K562 (cell line): ENCODE measurements around the gene XYLB. TPM values are rescaled to one million over a fixed set of nuclear protein-coding genes. Genes with fewer than 3 reads are reported as not detected.

Source experiments
- ATAC-seq: fragments of 200-7000 bp; cut with Tn5 transposase; 3 replicates; pipeline ENCODE4 v1.9.1; 2020; ENCODE audit warnings: moderate library complexity
- BruUV-seq: library from RNA; stranded (reverse); fragments of 400-500 nt; replicated peaks from 2 replicates; lab custom pipeline; 2021; lab: Mats Ljungman, UMichigan
- CTCF ChIA-PET: fragments of 300-600 bp; formaldehyde crosslinking; extraction: SDS; loops from one replicate; lab custom pipeline; 2021; ENCODE audit warnings: low intra/inter-chr PET ratio; lab: Yijun Ruan, JAX
- POLR2A ChIA-PET: fragments of 300-600, 350-650 bp; sonication (Branson Sonifier 250); formaldehyde crosslinking; extraction: SDS; loops from one replicate; lab custom pipeline; 2021; ENCODE audit warnings: antibody characterized with exemption, inconsistent platforms; lab: Yijun Ruan, JAX
- DNase-seq, 4 experiments: peaks; one replicate each; pipeline versions ENCODE4 v3.0.0 to v3.0.0-alpha.2; 2011 to 2018; ENCODE audit warnings: low spot score in 3 of 4, mixed read lengths in 3 of 4; ENCODE audit errors: extremely low read depth in 1 of 4
- FAIRE-seq: peaks from 2 replicates; lab custom pipeline; 2011; peaks lifted over from hg19 to GRCh38; lab: Jason Lieb, UNC
- H2AFZ ChIP-seq: 2 replicates; pipeline ENCODE4 v1.6.0; 2011; ENCODE audit warnings: low read depth, low read length, control low read depth, inconsistent platforms
- H3K27ac ChIP-seq: fragments of 200-600 bp; 3 replicates; pipeline ENCODE4 v1.8.0; 2011; ENCODE audit warnings: low read depth, mild to moderate bottlenecking, control low read depth, inconsistent platforms, low read length, moderate library complexity, mixed read lengths; ENCODE audit errors: extremely low read depth
- H3K27me3 ChIP-seq, 2 experiments: fragments of 300-600 bp in 1 of 2; 2 replicates in 1 of 2; 3 replicates in 1 of 2; pipeline versions ENCODE4 v1.6.0 to v1.8.0; 2011; ENCODE audit warnings: inconsistent platforms in 2 of 2, low read length in 2 of 2, mild to moderate bottlenecking in 1 of 2, mixed read lengths in 1 of 2, moderate library complexity in 1 of 2; ENCODE audit not compliant: control insufficient read depth in 2 of 2, insufficient read depth in 2 of 2
- H3K36me3 ChIP-seq: fragments of 300-600 bp; 3 replicates; pipeline ENCODE4 v1.8.0; 2011; ENCODE audit warnings: mild to moderate bottlenecking, low read length, inconsistent platforms; ENCODE audit not compliant: control insufficient read depth, insufficient read depth
- H3K4me1 ChIP-seq, 2 experiments: fragments of 200-600 bp in 1 of 2; replicated peaks in 1 of 2; 2 replicates in 1 of 2; 3 replicates in 1 of 2; pipeline versions ENCODE4 v1.5.1 to v1.8.0; 2011; ENCODE audit warnings: inconsistent platforms in 2 of 2, low read length in 2 of 2, mild to moderate bottlenecking in 1 of 2, mixed read lengths in 1 of 2, moderate library complexity in 1 of 2; ENCODE audit not compliant: control insufficient read depth in 2 of 2, insufficient read depth in 2 of 2
- H3K4me2 ChIP-seq: 2 replicates; pipeline ENCODE4 v1.6.1; 2011; ENCODE audit warnings: low read length, control low read depth, inconsistent platforms, mixed read lengths; ENCODE audit not compliant: insufficient read depth
- H3K4me3 ChIP-seq: fragments of 200-600 bp; sonication (generic), shearing (Covaris generic); 2 replicates; pipeline ENCODE4 v1.5.1; 2016; ENCODE audit warnings: control low read depth, inconsistent platforms
- H3K79me2 ChIP-seq: fragments of 200-600 bp; 3 replicates; pipeline ENCODE4 v1.8.0; 2011; ENCODE audit warnings: low read length, inconsistent platforms; ENCODE audit not compliant: control insufficient read depth, insufficient read depth
- H3K9ac ChIP-seq, 2 experiments: 2 replicates each; pipeline versions ENCODE4 v1.6.0 to v1.6.1; 2011; ENCODE audit warnings: low read depth in 2 of 2, low read length in 2 of 2, control low read depth in 1 of 2, inconsistent platforms in 1 of 2, mild to moderate bottlenecking in 1 of 2, mixed read lengths in 1 of 2; ENCODE audit not compliant: insufficient read depth in 1 of 2
- H3K9me1 ChIP-seq: one replicate; pipeline ENCODE4 v1.6.0; 2011; ENCODE audit warnings: inconsistent platforms, mild to moderate bottlenecking, low read length, moderate library complexity; ENCODE audit not compliant: control insufficient read depth, insufficient read depth
- H3K9me3 ChIP-seq: replicated peaks from 2 replicates; pipeline ENCODE4 v1.5.1; 2011; ENCODE audit warnings: low read depth, low read length, inconsistent platforms; ENCODE audit not compliant: control insufficient read depth, insufficient read depth
- H4K20me1 ChIP-seq: replicated peaks from 2 replicates; pipeline ENCODE4 v1.6.1; 2011; ENCODE audit warnings: low read length, inconsistent platforms, mixed read lengths; ENCODE audit not compliant: control insufficient read depth, insufficient read depth
- NFIC ChIP-seq: fragments of 450-650 bp; IDR thresholded peaks from 2 replicates; pipeline ENCODE4 v1.6.1; 2017; ENCODE audit warnings: mild to moderate bottlenecking, inconsistent platforms
- NR2C1 ChIP-seq, 2 experiments: fragments of 450-650 bp; IDR thresholded peaks; 2 replicates each; pipeline ENCODE4 v1.6.1; 2017; ENCODE audit warnings: mild to moderate bottlenecking in 2 of 2, antibody characterized with exemption in 1 of 2, inconsistent platforms in 1 of 2, missing compliant biosample characterization in 1 of 2, missing genetic modification characterization in 1 of 2
- NR2C2 ChIP-seq, 2 experiments: fragments of 200-800 bp in 1 of 2; sonication (Bioruptor generic) in 1 of 2; sonication (generic) in 1 of 2; formaldehyde crosslinking in 1 of 2; IDR thresholded peaks; 2 replicates each; pipeline versions ENCODE4 v1.6.1 to v1.8.0; 2016 to 2022; ENCODE audit warnings: mild to moderate bottlenecking in 1 of 2, missing compliant biosample characterization in 1 of 2, missing genetic modification characterization in 1 of 2, missing genetic modification reagents in 1 of 2
- PHB2 ChIP-seq: fragments of 450-650 bp; IDR thresholded peaks from 2 replicates; pipeline ENCODE4 v1.6.1; 2017; ENCODE audit warnings: low read depth
- PHF8 ChIP-seq: fragments of 200-600 bp; sonication (generic); IDR thresholded peaks from 2 replicates; pipeline ENCODE4 v1.6.1; 2012; ENCODE audit warnings: mixed run types, mild to moderate bottlenecking, inconsistent platforms, low read length, moderate library complexity, borderline replicate concordance
- SPI1 ChIP-seq: IDR thresholded peaks from 2 replicates; pipeline ENCODE4 v1.6.1; 2011; ENCODE audit warnings: low read depth, low read length, control low read depth, borderline replicate concordance
- TRIM24 ChIP-seq, 2 experiments: fragments of 450-650 bp; IDR thresholded peaks; 2 replicates each; pipeline ENCODE4 v1.6.1; 2016
- WGBS: fragments of 100-300 bp; shearing (Covaris generic); methylation state at CpG from one replicate; pipeline ENCODE4 v1.1.6; 2016; ENCODE audit warnings: low coverage, mixed read lengths; ENCODE audit not compliant: insufficient coverage; ENCODE audit errors: missing lambda C conversion rate; 5-methylcytosine and 5-hydroxymethylcytosine counted together
- in situ Hi-C: fragments of 300-500 bp; cut with MboI; formaldehyde crosslinking; loops from 4 replicates; pipeline ENCODE4 v1.15.0; 2018; ENCODE audit warnings: inconsistent platforms, mixed read lengths
- intact Hi-C: fragments of 100-400 bp; cut with micrococcal nuclease; formaldehyde crosslinking; loops from 2 replicates; pipeline ENCODE4 v1.14.2; 2022
- polyA plus RNA-seq, 8 experiments: library from polyadenylated mRNA; depleted of rRNA in 4 of 8; stranded (reverse) in 5 of 8; unstranded in 3 of 8; fragments of >200 nt; fragmentation: Nextera tagmentation in 2 of 8; fragmentation: Illumina TruSeq in 1 of 8; extraction: Ambion mirVana in 2 of 8; extraction: Trizol in 1 of 8; gene quantifications; 2 replicates each; pipeline versions ENCODE4 v1.2.1 to v1.2.3, GENCODE V29; 2011 to 2014; ENCODE audit warnings: inconsistent platforms in 1 of 8, missing spikeins in 1 of 8
- total RNA-seq, 7 experiments: library from RNA; depleted of rRNA in 6 of 7; stranded (reverse); fragments of >200 nt in 6 of 7; fragmentation: Illumina TruSeq in 2 of 7; extraction: Trizol in 2 of 7; gene quantifications; 2 replicates each; pipeline versions ENCODE4 v1.2.1 to v1.2.3, GENCODE V29; 2011 to 2021; ENCODE audit warnings: low replicate concordance in 1 of 7
- TF ChIP-seq, protein P1 (sequence below): fragments of 200-800 bp; sonication (Bioruptor generic); IDR thresholded peaks from 2 replicates; pipeline ENCODE4 v1.6.1; 2017; ENCODE audit warnings: missing genetic modification characterization, missing compliant biosample characterization
- TF ChIP-seq, protein P2 (sequence below): fragments of 450-650 bp; IDR thresholded peaks from 2 replicates; pipeline ENCODE4 v1.6.1; 2016

XYLB gene
- total and polyA plus RNA-seq, 9 of the 15 experiments (the other 6 are each of a cell fraction or from before 2014, with no cell fraction given): 4.0 to 20.2 (median 13.2) TPM

DNA sequence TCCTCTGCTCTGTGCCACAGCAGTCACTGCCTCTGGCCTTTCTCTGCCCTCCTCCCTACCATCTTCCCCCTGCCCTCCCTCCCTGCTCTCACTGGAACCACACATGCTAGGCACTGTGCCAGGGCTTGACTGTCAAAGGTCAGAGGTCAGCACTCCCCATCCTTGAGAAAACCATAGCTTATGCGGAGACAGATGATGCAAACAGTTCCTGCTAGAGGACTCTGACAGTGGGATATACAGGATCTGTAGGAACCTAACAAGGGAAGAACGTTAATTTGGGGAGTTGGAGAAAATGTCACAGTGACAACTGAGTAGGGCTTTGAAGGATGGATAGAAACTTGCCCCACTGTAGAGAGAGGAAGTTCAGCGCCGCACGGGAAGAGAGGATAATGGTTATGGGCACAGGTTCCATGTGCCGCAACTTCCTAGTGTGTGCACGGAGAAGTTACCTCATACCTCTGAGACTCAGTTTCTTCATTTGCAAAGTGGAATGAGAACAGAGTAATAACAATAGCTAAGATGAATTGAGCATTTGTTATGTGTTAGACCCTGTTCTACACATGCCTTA is 29.3 kb upstream of the XYLB start:
- no peak overlapping the region for H2AFZ ChIP-seq
- no peak overlapping the region for H3K27ac ChIP-seq
- peaks cover 16 to 73% of the 10 kb centered on the region in 2 experiments for H3K27me3 ChIP-seq
- H3K4me2 ChIP-seq: no peak overlapping the region
- no peak overlapping the region for H3K4me3 ChIP-seq
- H3K79me2 ChIP-seq: no peaks in the 10 kb centered on the region
- 4% methylated on average over 7 of the region's 7 CpGs for WGBS
- H3K4me1 ChIP-seq: peaks cover 0 to 7% of the 10 kb centered on the region in 2 experiments; a peak in 2 of 5 replicates
- H3K9me3 ChIP-seq: no peaks in the 10 kb centered on the region
- BruUV-seq: no TSS peak
- no peaks in the 10 kb centered on the region for H3K36me3 ChIP-seq
- in situ Hi-C loops (no loop called here), intact Hi-C loops (no loop called here)
- CTCF ChIA-PET: no interaction called here
- POLR2A ChIA-PET: interaction anchor here (0.8 kb wide), 2 partner anchors 12 to 1753 kb away, joined by 3 to 4 read pairs; no protein-coding TSS in a partner anchor
- DNase-seq: no peak
- no peak overlapping the region for H3K9ac ChIP-seq
- TF ChIP-seq NR2C2 (CRISPR knock-in tag; IDR thresholded peaks at IDR 0.05): no peak
- TF ChIP-seq NR2C2 (tag; IDR thresholded peaks at IDR 0.05): peak; percentile 81
- no peak for TF ChIP-seq PHF8
- TF ChIP-seq, protein P1, sequence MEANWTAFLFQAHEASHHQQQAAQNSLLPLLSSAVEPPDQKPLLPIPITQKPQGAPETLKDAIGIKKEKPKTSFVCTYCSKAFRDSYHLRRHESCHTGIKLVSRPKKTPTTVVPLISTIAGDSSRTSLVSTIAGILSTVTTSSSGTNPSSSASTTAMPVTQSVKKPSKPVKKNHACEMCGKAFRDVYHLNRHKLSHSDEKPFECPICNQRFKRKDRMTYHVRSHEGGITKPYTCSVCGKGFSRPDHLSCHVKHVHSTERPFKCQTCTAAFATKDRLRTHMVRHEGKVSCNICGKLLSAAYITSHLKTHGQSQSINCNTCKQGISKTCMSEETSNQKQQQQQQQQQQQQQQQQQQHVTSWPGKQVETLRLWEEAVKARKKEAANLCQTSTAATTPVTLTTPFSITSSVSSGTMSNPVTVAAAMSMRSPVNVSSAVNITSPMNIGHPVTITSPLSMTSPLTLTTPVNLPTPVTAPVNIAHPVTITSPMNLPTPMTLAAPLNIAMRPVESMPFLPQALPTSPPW: peak; percentile 46
- 0 out of 2 replicates have a peak, but pooled peaks have one; percentile 3 for TF ChIP-seq SPI1
- TF ChIP-seq NR2C1 (IDR thresholded peaks at IDR 0.05): peak; percentile 58
- TF ChIP-seq NR2C1 (tag; IDR thresholded peaks at IDR 0.05): peak; percentile 86
- TF ChIP-seq, protein P2, sequence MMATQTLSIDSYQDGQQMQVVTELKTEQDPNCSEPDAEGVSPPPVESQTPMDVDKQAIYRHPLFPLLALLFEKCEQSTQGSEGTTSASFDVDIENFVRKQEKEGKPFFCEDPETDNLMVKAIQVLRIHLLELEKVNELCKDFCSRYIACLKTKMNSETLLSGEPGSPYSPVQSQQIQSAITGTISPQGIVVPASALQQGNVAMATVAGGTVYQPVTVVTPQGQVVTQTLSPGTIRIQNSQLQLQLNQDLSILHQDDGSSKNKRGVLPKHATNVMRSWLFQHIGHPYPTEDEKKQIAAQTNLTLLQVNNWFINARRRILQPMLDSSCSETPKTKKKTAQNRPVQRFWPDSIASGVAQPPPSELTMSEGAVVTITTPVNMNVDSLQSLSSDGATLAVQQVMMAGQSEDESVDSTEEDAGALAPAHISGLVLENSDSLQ: no peak
- peak; percentile 43 for TF ChIP-seq NFIC
- no peak for TF ChIP-seq PHB2
- no peak for TF ChIP-seq TRIM24 (IDR thresholded peaks at IDR 0.05)
- FAIRE-seq: no peak
- H3K9me1 ChIP-seq: no peaks in the 10 kb centered on the region
- ATAC-seq: no peak
- H4K20me1 ChIP-seq: no peaks in the 10 kb centered on the region
